Right ventricle myocardium inferior (tissue), 1 donor: Measurements from ENCODE around the gene TRMT2A. TPM values are rescaled to one million over a fixed set of nuclear protein-coding genes. Genes with fewer than 3 reads are reported as not detected.

Source experiments
- ATAC-seq: fragments of 200-7000 bp; cut with Tn5 transposase; one replicate; pipeline ENCODE4 v1.9.1; 2020; ENCODE audit warnings: mild to moderate bottlenecking, moderate library complexity
- DNase-seq: peaks from one replicate; pipeline ENCODE4 v3.0.0; 2021; ENCODE audit errors: missing footprints
- intact Hi-C: fragments of 100-400 bp; cut with DNase I; formaldehyde crosslinking; loops from one replicate; pipeline ENCODE4 v1.11.0; 2022
- total RNA-seq: library from RNA; stranded (reverse); fragmentation: NEBNext Ultra II Directional; extraction: Animal tissue kit (Norgen Biotek cat#: 25700); gene quantifications from one replicate; pipeline ENCODE4 v1.2.1, GENCODE V29; 2021
- donor health status: DM: no; HTN: yes; CAD: no; lungs with severe emphysema.

TRMT2A gene
- total RNA-seq, 1 donor from 2014 or later: 24.5 TPM

DNA sequence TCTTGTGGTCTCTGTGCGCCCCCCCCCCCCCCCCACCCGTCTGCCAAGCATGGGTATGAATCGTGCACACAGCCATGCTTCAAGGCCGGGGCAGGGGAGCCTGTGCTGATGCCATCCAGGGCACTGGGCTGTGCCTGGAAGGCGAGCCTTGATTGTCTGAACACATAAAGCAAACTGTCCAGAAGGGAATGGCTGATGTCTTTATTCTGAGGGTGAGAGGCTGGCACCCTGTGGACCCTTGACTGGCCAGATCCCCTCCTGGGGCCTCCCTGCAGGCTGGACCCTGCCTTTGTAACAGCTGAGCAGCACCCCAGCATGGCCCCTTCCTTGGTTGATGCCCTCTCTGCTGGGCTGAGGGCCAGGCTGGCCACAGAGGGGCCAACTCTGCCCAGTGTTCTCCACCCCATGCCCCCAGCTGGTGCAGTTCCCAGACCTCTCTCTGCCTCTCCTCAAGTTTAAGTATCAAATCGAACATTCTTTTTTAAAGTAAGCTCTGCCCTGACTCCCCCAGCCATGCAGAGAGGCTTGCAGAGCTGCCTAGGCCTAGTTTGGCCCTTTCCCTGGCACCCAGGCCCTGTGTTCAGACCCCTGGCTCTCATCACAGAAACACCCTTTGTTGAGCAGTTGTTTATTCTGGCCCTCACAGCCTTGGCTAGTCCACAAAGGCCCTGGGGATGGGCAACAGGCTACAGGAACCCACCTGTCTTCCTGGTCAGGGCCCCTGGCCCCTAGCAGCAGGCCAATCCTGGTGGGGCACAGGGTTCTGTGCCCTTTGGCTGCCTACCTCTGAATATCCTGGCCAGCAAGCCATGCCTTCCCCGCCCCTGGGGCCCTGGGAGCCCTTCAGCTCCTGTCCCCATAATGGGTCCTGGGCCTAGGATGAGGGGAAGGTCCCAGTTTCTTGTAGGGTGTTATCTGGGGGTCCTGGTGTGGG is 5.1 kb downstream of the TRMT2A start:
- intact Hi-C loops: loop anchor here (10.0 kb wide), 1 partner anchor 257 kb away; the partner anchor contains the start of genes GNB1L and RTL10
- no peak for ATAC-seq
- peak; percentile 31 for DNase-seq

DNA sequence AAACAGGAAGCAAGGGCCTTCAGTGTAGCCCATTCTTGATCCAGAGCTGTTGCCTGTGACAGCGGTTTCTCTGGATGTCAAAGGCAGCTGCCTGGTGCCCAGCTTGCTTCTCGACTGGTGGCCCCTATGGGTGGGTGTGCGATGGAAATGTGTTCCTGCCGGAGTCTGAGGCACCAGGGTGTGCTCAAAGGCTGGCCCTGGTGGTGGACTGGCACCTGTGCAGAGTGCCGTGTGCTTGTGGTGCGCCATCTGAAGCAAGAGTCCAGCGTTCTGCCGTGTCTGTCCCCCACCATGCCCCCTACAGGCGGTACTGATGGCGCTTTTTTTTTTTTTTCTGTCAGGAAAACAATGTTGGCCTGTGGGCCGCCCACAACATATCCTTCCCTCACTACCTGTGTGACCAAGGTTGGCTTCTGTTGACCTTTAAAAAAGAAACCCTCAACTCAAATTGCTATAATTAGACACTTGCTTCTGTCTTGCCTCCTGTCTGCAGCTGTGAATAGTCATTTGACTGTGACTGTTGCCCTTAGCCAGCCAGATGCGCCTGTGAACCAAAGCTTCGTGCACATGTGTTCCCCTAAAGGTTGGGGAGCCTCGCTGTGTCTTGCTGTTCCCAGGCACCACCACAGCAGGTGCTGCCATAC is 5.9 kb downstream of the TRMT2A start:
- DNase-seq (peak; percentile 45), ATAC-seq (no peak)
- intact Hi-C loops: loop anchor here (10.0 kb wide), 1 partner anchor 256 kb away; the partner anchor contains the start of genes GNB1L and RTL10

DNA sequence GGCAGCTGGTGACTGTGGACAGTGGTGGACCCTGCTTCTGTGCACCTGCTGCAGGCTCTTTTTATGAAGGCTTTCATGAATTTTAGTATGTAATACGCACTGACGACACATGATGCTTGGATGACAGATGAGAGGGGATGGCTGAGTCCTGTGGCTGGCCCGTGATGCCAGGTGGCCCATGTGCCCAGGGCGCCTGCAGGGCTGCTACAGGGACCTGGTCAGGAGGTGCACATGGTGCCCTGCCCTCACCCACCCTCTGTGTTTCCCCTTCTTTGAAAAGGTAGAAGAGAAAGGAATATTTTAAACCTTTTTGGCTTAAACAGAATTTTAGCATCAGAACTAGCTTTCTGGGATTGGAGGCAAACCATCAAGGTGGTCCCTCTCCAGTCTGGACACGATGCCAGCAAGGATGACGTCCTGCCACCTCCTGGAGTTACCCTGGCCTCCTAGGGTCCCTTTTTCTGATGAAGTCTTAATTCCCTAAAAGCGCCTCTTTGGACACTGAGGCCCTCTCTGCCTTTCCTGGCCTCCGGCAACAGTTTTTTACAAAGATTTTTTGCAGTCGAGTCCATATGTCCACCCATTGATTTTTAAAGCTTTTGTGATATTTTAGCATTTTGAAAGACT is 6.6 kb downstream of the TRMT2A start:
- intact Hi-C loops: loop anchor here (10.0 kb wide), 1 partner anchor 256 kb away; the partner anchor contains the start of genes GNB1L and RTL10
- peak; percentile 32 for DNase-seq
- ATAC-seq: no peak

DNA sequence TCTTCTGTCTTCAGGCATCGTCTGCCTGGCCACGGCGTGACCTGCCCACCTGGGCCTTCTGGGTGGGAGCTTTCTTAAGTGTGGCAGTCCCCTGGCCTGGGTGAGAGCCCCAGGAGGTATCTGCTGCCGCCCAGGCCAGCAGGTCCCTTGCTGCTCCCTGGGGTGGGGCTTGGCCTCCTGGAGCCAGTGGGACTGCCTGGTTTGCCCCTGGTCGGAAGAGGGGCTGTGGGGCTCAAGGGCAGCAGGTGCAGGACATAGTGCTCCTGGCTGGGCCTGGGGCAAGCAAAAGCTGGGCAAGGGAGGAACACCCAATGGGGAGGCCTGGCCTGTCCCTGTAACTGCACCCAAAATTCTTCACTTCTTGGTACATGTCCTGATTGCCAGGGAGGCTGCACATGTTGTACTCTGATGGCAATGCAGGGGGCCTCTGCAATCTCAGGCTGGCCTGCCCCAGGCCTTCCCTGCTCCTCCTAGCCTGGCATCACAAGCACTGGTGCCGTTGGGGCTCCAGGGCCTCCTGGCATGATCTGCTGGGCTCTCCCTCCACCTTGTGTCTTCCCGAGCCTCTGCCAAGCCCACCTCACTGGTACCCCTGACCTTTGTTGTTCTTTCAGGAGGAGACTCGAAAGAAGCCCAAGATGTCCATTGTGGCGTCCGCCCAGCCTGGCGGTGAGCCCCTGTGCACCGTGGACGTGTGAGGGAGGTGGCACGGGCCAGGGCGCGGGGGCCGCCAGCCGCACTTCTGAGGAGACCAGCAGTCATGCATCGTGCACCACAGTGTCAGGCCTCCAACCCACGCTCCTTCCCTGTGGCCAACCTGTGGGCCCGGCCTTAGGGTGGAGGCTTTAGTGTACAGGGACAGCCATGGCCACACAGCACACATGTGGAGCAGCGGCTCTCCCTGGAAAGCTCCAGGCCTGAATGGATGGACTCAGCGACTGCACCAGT is 7.3 kb downstream of the TRMT2A start:
- ATAC-seq: no peak
- intact Hi-C loops: loop anchor here (10.0 kb wide), 1 partner anchor 255 kb away; the partner anchor contains the start of genes GNB1L and RTL10
- peak; percentile 57 for DNase-seq

DNA sequence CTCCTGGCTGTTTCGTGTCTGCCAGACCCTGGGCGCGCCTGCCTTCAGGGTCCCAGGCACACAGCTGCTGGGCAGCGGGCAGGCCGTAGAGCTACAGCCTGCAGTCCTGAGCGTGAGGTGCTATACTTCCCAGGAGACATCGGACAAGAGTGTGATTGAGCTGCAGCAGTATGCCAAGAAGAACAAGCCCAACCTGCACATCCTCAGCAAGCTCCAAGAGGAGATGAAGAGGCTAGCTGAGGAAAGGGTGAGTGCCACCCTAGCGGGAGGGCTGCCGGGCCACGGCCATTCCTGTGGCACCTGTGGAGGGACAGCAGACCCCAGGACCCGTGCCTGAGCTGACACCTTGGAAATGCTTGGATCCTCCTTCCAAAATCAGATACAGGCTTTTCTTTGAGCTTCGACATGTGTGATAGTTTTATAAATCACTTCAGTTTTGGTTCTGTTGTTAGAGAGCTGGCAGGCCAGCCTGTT is 8.2 kb downstream of the TRMT2A start:
- DNase-seq (peak; percentile 45), ATAC-seq (no peak)
- intact Hi-C loops: no loop called here

DNA sequence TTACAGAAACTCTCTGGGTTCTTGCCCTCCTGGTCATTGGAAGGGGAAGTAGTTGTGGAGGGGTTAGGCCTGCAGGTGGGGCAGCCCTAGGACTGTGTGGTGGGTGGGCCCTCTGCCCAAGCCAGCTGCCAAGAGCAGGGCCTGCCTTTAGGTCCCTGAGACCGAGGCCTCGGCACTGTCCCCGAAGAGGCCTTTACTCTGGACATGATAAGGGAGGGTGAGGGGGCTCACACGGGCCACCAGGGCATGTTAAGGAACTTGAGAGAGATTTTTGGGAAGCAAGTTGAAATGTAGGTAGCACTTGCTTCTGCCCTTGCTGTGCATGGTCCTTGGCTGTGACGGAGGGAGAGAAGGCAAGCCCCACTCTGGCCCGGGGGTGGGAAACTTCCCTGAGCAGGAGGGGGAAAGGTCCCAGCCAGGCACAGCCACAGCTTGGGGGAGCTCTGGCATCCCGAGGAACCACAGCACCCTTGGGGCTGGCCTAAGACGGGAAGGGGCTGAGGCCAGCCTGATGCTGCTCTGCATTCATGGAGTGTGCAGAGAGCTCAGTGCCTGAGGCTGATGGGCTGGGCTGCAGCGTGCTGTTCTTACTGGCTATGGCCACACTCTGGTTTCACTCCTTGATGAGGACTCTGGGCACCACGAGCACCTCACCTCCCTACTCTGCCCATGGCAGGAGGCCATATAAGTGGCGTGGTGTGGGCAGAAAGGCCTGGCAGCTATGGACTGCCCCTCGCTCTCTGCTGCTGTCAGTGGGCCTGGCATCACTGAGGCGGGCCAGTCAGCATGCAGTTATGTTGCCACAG is 8.9 kb downstream of the TRMT2A start:
- DNase-seq: peak; percentile 15
- intact Hi-C loops: no loop called here
- ATAC-seq: no peak

DNA sequence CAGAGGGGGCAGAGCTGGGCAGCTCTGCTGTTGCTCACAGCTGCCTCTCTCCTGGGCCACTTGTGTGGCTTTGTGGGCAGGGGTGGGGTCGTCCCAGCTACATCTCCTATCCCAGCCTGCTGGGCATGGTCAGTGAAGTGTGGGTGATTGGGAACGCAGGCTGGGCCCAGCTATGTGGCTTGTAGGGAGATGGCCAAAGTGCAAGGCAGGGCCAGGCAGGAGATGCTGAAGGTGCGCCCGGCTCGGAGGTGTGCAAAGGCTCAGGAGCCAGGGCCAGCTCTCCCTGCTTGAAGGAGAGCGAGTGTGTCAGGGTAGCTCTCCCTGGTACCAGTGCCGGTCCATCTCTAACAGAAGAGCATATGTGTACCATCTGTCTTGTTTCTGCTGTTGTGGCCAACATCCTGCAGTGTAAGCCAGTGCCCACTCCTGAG is 9.5 kb downstream of the TRMT2A start:
- ATAC-seq (no peak), DNase-seq (peak; percentile 61)
- intact Hi-C loops: no loop called here

DNA sequence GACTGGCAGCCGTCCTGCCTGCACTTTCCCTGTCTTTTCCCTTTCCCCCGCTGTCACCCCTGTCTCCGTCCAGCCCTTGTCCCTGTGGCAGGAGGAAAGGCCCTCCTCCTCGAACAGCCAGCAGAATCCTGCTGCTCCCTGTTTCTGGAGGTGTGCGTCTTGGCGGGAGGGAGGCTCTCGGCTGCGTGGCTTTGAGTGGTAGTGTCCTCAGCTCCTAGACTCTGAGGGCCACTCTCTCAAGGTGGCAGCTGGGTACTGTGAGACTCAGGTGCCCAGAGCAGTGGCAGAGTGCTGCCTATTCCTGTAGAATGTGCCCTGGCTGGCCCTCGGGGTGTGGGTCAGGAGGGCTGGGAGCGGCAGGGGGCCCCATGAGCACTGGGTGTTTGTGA is 10.2 kb downstream of the TRMT2A start:
- DNase-seq (peak; percentile 60), ATAC-seq (no peak)
- intact Hi-C loops: no loop called here

DNA sequence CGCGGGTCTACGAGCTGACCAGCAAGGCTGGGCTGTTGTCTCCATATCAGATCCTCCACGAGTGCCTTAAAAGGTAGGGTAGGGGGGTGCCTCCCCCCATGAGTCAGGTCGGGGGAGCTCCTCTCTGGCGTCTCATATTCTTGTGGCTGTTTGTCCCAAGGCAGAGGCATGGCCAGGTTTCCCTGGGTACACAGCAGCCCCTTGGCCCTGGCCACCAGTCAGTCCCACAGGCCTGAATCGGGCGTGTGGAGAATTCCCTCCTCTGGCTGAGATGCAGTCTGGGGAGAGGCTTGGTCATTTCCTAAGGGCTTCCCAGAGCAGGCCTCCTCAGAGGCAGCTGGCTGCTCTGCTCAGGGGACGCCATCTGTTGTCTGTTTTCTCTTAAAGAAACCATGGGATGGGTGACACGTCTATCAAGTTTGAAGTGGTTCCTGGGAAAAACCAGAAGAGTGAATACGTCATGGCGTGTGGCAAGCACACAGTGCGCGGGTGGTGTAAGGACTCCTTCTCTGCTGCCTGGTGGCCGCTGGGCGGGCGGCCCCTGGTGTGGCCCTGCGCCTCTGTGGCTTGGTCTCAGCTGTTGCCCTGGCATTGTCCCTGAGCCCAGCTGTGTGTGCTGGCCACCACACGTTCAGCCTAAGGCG is 10.7 kb downstream of the TRMT2A start:
- peak; percentile 45 for DNase-seq
- no peak for ATAC-seq
- intact Hi-C loops: no loop called here

DNA sequence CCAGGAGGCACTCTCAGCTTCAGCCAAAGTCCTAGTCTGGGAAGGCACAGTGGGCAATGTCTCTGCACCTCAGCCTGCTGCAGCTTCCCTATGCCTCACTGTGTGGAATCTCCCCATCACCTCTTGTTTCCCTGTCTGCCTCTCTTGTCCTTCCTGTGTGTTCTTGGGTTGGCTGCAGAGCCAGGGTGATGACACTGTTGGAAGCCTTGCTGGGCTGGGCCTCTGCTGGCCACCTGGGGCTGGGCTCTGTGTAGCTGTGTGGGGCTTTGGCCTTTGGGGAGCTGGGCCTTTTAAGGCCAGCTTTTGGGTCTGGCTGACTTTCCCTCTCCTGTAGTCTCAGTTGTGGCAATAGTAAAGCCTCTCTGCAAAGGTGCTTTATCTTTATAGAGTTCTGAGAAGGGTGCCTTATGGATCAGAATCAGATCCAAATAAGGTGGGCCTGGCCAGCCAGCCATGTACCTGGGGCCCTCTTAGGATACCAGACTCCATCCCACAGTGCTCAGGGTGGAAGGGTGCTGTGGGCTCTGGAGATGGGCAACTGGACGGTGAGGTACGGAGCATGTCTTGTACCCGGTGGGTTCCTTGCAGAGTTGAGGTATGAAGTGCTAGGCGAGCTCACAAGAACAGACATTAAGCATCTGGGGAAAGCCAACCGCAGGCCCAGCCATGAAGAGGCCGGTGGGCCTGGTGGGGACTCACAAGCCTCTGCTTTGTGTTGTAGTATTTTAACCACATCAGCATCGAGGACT is 11.4 kb downstream of the TRMT2A start:
- intact Hi-C loops: no loop called here
- no peak for ATAC-seq
- DNase-seq: peak; percentile 28

DNA sequence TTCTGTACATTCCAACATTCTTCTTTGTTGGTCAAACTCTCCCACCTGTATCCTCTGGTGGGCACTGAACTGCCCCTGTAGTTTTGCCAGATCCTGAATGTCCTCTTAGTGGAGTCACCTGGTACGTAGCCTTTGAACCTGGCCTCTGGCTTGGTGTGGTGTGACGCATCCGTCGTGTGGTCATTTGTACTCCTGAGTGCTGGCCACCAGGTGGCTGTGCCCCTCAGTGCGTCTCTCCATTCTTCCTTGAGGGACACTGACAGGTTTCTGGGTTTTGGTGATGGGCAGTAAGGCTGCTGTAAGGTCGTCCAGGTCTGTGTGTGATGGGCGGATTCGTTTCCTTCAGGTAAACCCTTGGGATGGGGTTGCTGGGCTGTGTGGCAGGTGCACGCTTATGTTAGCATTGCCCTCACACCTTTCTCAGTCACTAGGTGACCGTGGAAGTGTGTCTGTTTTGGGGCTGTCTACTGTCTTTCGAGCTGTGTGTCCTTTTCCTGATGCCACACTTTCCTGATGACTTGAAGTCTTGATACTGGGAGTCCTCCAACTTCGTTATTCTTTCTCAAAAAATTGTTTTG is 14.7 kb downstream of the TRMT2A start:
- intact Hi-C loops: no loop called here
- ATAC-seq (no peak), DNase-seq (peak; percentile 14)

DNA sequence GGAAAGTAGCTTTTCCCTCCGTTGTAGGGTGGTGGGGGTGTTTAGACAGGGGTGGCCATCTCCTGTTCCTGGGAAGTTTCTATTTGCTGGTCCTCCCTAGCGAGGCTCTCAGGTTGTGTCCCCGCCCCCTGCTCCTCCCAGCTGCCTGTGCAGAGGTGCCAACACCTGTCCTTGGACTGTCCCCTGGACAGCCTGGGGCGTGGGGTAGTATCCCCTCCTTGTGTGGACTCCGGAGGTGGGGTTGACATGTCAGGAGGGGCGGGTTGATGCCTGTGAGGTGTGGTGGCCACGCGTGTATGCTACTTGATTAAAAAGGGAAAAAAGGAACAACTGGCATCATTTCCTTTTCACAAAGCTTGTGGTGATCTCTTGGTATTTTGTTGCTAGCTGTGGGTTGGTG is 15.4 kb downstream of the TRMT2A start:
- DNase-seq (peak; percentile 30), ATAC-seq (peak; percentile 32)
- intact Hi-C loops: no loop called here

DNA sequence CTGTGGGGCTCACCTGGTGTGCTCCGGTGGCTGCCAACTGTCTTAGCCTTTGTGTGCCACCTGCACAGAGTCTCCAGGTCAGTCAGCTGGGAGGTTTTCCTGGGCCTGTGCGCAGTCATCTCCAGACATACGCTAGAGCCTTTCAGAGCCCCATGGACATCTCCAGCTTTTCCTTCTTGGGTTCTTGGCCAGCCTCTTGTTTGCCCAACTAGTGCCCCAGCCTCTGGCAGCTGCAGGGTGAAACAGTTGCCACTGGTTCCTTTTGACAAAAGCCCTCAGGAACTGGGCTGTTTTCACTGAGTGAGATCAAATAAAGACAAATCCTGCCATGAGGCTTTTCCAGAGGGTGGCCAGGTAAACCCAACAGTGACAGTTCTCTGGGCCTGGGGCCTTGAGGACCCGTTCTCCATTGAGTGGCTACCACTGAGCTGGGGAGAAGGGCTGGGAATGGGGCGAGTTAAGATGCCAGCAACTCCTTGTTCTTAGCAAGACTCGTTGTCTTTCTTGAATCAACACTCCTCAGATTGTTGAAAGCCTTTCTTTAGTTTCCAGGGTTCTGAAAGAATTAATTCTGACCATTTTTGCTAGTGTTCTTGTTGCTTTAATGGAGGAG is 17.8 kb downstream of the TRMT2A start:
- no peak for DNase-seq
- ATAC-seq: no peak
- intact Hi-C loops: no loop called here

DNA sequence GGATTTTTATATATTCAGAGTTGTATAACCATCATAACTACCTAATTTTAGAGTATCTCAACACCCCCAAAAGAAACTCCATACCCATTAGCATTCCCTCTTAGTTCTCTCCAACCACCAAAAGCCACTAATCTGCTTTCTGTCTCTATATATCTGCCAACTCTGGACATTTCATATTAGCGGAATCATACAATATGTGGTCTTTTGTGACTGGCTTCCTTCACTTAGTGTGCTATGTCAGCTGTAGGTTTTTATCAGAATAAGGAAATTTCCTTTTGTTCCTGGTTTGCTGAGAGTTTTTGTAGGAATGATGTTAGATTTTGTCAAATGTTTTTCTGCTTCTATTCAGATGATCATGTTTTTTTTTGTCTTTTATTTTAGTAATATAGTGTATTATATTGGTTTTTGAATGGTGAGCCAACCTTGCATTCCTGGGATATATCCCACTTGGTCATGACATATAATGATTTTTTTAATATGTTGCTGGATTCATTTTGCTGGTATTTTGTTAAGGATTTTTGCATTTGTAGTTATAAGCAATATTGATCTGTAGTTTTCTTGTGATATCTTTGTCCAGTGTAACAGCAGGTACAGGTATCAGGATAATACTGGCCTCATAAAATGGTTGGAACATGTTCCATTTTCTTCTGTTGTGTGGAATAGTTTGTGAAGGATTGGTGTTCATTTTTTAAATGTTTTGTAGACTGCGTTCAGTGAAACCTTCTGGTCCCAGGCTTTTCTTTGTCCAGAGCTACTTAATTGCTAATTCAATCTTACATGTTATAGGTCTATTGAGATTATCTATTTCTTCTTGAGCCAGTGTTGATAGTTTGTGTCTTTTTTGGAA is 20.2 kb downstream of the TRMT2A start:
- DNase-seq (no peak), ATAC-seq (no peak)
- intact Hi-C loops: no loop called here

DNA sequence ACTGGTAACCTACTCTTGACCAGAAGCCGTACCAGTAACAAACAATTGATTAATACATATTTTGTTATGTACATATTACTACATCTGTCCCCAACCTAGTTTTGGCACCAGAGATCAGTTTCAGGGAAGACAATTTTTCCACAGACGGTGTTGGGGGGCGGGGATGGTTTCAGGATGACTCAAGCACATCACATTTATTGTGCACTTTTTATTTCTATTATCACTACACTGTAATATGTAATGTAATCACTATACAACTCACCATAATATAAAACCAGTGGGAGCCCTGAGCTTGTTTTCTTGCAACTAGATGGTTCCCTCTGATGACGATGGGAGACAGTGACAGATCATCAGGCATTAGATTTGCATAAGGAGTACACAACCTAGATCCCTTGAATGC is 21.5 kb downstream of the TRMT2A start:
- no peak for ATAC-seq
- intact Hi-C loops: no loop called here
- DNase-seq: no peak
